GM03348 (cell line): ENCODE data around the gene AP3M1.
"Not testable (repeated sequence)": the region's sequence is repeated elsewhere in the genome, so short reads cannot be mapped to it uniquely, and the experiment has no call there.

ENCODE experiments used
- DNase-seq: peaks from one replicate; pipeline ENCODE4 v3.0.0; 2012; ENCODE audit warnings: low spot score

Gene AP3M1, protein sequence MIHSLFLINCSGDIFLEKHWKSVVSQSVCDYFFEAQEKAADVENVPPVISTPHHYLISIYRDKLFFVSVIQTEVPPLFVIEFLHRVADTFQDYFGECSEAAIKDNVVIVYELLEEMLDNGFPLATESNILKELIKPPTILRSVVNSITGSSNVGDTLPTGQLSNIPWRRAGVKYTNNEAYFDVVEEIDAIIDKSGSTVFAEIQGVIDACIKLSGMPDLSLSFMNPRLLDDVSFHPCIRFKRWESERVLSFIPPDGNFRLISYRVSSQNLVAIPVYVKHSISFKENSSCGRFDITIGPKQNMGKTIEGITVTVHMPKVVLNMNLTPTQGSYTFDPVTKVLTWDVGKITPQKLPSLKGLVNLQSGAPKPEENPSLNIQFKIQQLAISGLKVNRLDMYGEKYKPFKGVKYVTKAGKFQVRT

DNA sequence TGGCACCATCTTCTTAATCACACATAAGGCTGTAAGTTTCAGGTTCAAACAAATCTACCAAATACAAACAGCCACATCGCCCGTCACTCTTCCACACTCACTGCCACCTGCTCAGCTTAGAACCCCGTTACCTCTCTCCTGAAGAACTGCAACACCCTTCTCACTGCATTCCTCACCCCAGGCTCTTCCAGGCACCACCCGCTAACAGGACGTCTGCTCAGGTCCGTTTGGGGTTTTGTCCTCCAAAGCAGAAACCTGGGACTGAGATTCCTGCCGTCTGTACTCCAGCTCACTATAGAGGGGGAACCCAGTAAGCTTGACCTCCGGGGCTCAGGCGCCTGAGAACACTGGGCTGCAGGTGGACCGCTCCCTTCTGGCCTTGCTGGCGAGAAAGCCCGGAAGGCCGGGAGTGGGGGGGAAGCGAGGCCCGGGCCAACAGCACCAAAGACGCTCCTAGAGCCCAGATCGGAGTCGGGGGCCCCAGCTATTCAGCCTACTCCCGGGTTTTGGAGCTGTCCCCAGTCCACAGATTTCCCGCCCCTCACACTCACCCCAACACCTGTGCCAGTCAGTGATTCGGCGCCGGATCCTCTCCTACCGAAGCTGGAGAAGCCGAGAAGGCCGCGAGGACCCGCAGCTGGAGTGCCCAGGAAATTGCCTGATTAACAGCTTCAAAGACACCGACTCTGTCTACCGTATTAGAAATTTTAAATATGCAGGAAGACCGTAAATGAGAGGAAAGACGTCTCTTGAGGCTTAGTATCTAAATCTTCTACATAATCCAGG is at the start of gene AP3M1:
Gene AP3M1, minus strand, starts transcription at position 625 of the 786 bp plus-strand sequence. CDS start 12,449 bp downstream, outside the sequence.
- peak; percentile 87 for DNase-seq

DNA sequence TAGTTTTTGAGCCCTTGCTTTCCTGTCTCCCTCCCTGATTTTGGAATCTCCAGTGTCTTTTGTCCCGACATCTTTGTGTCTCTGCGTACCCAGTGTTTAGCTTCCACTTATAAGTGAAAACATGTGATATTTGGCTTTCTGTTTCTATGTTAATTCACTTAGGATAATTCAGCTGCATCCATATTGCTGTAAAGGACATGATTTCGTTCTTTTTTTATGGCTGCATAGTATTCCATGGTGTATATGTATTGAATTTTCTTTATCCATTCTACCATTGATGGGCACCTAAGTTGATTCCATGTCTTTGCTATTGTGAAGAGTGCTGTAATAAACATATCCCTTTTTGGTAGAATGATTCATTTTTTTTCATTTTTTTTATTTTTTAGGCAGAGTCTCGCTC is 48.7 kb upstream of the AP3M1 start:
- no peak for DNase-seq

GRCh38 chr10:74194999-74195398 is 44.4 kb upstream of the AP3M1 start:
- DNase-seq, result peak; percentile 34

DNA sequence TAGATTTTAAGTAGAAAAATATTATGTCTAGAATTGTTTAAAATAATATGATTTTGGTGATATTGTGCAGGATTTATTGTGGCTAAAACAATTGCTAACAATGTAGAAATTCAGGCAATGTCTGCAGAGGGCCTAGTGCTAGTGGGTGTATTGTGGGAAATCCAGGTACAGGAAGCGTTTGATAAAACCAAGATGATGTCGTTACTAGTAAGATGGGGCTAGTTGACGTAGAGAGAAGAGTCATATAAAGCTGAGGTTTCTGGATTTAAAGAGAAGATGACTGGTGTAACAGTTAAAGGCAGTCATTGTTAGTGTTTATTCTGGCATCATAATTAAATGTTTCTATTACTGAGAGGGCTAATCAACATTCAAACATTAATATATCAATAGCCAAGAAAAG is 43.9 kb upstream of the AP3M1 start:
- DNase-seq, result no peak

DNA sequence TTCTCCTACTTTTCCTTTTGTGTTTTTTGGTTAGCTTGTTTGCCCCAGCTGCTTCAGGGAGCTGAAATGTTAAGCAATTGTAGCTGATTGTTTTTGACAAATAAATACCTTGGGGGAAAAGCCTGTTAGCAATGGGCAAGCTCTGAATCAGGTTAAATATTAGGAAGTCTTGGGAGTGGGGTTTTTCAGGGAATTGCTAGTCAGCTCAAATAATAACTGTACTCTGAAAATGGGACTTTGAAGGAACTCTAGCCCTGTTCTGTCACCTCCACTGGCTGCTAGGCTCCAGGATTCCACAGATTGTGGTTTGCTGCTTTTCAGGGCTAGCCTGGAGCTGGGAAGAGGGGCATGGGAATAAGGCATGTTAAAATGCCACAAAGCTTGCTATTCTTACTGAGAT is 39.9 kb upstream of the AP3M1 start:
- peak; percentile 29 for DNase-seq

DNA sequence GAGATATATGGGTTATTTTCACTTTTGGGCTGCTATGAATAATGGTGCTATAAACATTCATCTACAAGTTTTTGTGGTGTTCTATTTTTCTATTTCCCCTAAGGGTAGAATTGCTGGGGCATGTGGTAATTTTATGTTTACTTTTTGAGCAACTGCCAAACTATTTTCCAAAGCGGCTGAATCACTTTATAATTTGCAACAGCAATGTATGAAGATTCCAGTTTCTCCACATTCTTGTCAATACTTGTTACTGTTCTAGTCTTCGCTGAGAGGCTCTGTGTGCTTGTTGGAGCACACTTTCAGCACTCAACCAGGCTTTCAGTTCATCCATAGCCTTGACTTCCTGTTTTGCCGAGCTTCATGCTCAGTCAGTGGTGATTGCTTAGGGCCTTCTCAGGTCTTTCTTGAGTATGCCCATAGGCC is 39.4 kb upstream of the AP3M1 start:
- DNase-seq, result peak; percentile 62

- not testable (repeated sequence) for DNase-seq
Observed at GRCh38 chr10:74188617-74189016, 38.0 kb upstream of the AP3M1 start.

GRCh38 chr10:74187237-74187636 is 36.6 kb upstream of the AP3M1 start:
- DNase-seq, result no peak

- DNase-seq, result no peak
Observed at GRCh38 chr10:74186678-74187077, 36.0 kb upstream of the AP3M1 start.

- no peak for DNase-seq
Observed at GRCh38 chr10:74179111-74179710, 28.6 kb upstream of the AP3M1 start.

GRCh38 chr10:74178042-74178791 is 27.6 kb upstream of the AP3M1 start:
- DNase-seq, result no peak

GRCh38 chr10:74177140-74177677 is 26.6 kb upstream of the AP3M1 start:
- peak; percentile 64 for DNase-seq

- DNase-seq, result peak; percentile 97
Observed at GRCh38 chr10:74176380-74177139, 25.9 kb upstream of the AP3M1 start.

- no peak for DNase-seq
Observed at GRCh38 chr10:74175510-74176379, 25.1 kb upstream of the AP3M1 start.

- no peak for DNase-seq
Observed at GRCh38 chr10:74174521-74174920, 23.9 kb upstream of the AP3M1 start.

- no peak for DNase-seq
Observed at GRCh38 chr10:74171625-74172024, 21.0 kb upstream of the AP3M1 start.

DNA sequence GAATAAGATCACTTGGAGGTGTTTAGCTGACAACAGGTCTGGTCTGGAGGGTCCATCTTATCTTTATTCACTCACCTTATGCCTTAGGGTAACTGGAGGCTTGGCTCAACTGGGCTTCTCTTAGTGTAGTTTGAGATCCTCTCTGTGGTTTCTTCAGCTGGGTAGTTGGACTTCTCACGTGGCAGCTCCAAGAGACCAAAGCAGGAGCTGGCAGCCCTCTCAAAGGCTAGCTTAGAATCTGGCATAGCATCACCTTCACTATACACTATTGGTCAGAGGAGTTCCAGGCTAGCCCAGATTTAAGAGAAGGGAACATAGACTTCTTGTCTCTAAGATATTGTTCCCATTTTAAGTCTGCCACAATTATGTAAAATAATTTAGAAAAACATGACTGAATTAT is 16.8 kb upstream of the AP3M1 start:
- DNase-seq, result no peak

DNA sequence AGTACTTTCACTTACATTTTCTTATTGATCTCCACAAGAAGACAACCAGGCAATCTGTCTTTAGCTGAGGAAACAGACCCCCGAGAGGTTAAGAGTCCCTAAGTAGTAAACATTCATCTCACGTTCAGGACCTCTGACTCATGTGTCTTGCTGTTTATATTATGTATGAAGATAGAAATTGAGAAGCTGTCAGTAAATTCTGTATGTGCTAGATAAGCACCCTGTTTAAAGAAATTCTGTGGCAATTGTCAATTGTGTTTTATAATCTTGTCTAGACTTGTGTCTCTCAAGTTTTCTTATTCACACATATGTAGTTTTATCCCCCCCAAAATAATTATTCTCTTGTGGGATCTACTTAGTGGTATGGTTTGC is 14.9 kb upstream of the AP3M1 start:
- no peak for DNase-seq

GRCh38 chr10:74164716-74165529 is 14.3 kb upstream of the AP3M1 start:
- no peak for DNase-seq
